Sigmoid colon (tissue), 4 donors: ENCODE results near the gene ANGPT4.

Experiments used
- EP300 ChIP-seq, 4 donors: sonication (generic); formaldehyde crosslinking; IDR thresholded peaks; one replicate each; pipeline ENCODE4 v1.6.1; 2017; ENCODE audit warnings: antibody characterized with exemption in 4 of 4
- POLR2A ChIP-seq, 2 donors: fragments of 450-650 bp; IDR thresholded peaks; one replicate each; pipeline ENCODE4 v1.6.1; 2016; ENCODE audit warnings: antibody characterized with exemption in 2 of 2, mild to moderate bottlenecking in 2 of 2, moderate library complexity in 2 of 2

DNA sequence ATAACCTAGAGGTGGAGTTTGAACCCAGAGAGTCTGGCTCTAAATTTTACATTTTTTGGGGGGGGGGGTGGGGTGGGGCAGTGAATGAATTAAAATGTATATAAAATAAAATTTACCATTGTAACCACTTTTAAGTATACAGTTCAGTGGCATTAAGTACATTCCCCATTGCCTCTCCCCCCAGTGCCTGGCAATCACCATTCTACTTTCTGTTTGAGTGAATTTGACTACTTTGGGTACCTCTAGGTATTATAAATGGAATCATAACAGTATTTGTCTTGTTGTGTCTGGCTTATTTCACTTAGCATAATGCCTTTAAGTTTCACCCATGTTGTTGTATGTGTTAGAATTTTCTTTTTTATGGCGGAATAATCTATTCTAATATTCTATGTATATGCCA lies 79.9 kb downstream of the ANGPT4 start:
- TF ChIP-seq POLR2A (IDR thresholded peaks at IDR 0.05) (no peak), EP300 (IDR thresholded peaks at IDR 0.05) (no peak)
